GM12878 (cell line): ENCODE results near the gene TMEM217. TPM values are rescaled to one million over a fixed set of nuclear protein-coding genes. Genes with fewer than 3 reads are reported as not detected.

ENCODE experiments used
- ATAC-seq: fragments of 200-7000 bp; cut with Tn5 transposase; 3 replicates; pipeline ENCODE4 v1.9.1; 2020; ENCODE audit warnings: mild to moderate bottlenecking, moderate library complexity
- BruUV-seq: library from RNA; stranded (reverse); fragments of 400-500 nt; replicated peaks from 2 replicates; lab custom pipeline; 2021; lab: Mats Ljungman, UMichigan
- CTCF ChIA-PET: fragments of 300-600 bp; sonication (Branson Sonifier 250); formaldehyde crosslinking; extraction: SDS; loops from one replicate; lab custom pipeline; 2021; ENCODE audit warnings: inconsistent platforms; lab: Yijun Ruan, JAX
- POLR2A ChIA-PET: fragments of 350-600 bp; formaldehyde crosslinking; extraction: SDS; loops from one replicate; lab custom pipeline; 2021; ENCODE audit warnings: inconsistent platforms; lab: Charles Lee
- RAD21 ChIA-PET: fragments of 300-600 bp; sonication (Branson Sonifier 250); formaldehyde crosslinking; loops from one replicate; lab custom pipeline; 2023; ENCODE audit warnings: antibody characterized with exemption; ENCODE audit not compliant: unreplicated experiment; lab: Charles Lee
- SMC1A ChIA-PET: fragments of 300-600 bp; sonication (Branson Sonifier 250); formaldehyde crosslinking; loops from one replicate; lab custom pipeline; 2023; ENCODE audit not compliant: unreplicated experiment, uncharacterized antibody; lab: Charles Lee
- DNase-seq: peaks from one replicate; pipeline ENCODE4 v3.0.0-alpha.2; 2011; ENCODE audit warnings: low read depth, low spot score
- FAIRE-seq: peaks from 3 replicates; lab custom pipeline; 2011; peaks lifted over from hg19 to GRCh38; lab: Jason Lieb, UNC
- H2AFZ ChIP-seq: 2 replicates; pipeline ENCODE4 v1.6.0; 2011; ENCODE audit warnings: low read depth, low read length, control low read depth; ENCODE audit not compliant: control insufficient read depth
- H3K27ac ChIP-seq: 2 replicates; pipeline ENCODE4 v1.5.1; 2011; ENCODE audit warnings: control low read depth; ENCODE audit not compliant: control insufficient read depth, insufficient read depth
- H3K27me3 ChIP-seq, 2 experiments: replicated peaks in 1 of 2; 2 replicates each; pipeline versions ENCODE4 v1.6.0 to v1.6.1; 2011; ENCODE audit warnings: low read length in 1 of 2; ENCODE audit not compliant: control insufficient read depth in 2 of 2, insufficient read depth in 2 of 2
- H3K36me3 ChIP-seq, 2 experiments: 2 replicates each; pipeline ENCODE4 v1.5.1; 2011; ENCODE audit warnings: low read length in 1 of 2; ENCODE audit not compliant: control insufficient read depth in 2 of 2, insufficient read depth in 2 of 2
- H3K4me1 ChIP-seq: 2 replicates; pipeline ENCODE4 v1.6.1; 2011; ENCODE audit warnings: mild to moderate bottlenecking, low read length, moderate library complexity, mixed read lengths; ENCODE audit not compliant: control insufficient read depth, insufficient read depth
- H3K4me2 ChIP-seq: 2 replicates; pipeline ENCODE4 v1.6.0; 2011; ENCODE audit warnings: control low read depth; ENCODE audit not compliant: control insufficient read depth, insufficient read depth
- H3K4me3 ChIP-seq: fragments of 200-600 bp; sonication (generic); 2 replicates; pipeline ENCODE4 v1.5.1; 2016
- H3K79me2 ChIP-seq: 2 replicates; pipeline ENCODE4 v1.6.0; 2011; ENCODE audit warnings: low read length; ENCODE audit not compliant: control insufficient read depth, insufficient read depth
- H3K9ac ChIP-seq: 2 replicates; pipeline ENCODE4 v1.8.0; 2011; ENCODE audit warnings: low read length, control low read depth, mixed read lengths; ENCODE audit not compliant: control insufficient read depth, insufficient read depth
- H3K9me3 ChIP-seq: replicated peaks from 3 replicates; pipeline ENCODE4 v1.5.1; 2011; ENCODE audit warnings: mild to moderate bottlenecking, low read length; ENCODE audit not compliant: control insufficient read depth, insufficient read depth
- H4K20me1 ChIP-seq: 2 replicates; pipeline ENCODE4 v1.6.0; 2011; ENCODE audit not compliant: control insufficient read depth, insufficient read depth
- ATF7 ChIP-seq: fragments of 450-650 bp; IDR thresholded peaks from 2 replicates; pipeline ENCODE4 v1.6.1; 2016; ENCODE audit warnings: low read depth, mild to moderate bottlenecking
- E4F1 ChIP-seq: fragments of 450-650 bp; IDR thresholded peaks from 2 replicates; pipeline ENCODE4 v1.6.1; 2018; ENCODE audit warnings: borderline replicate concordance, mild to moderate bottlenecking; ENCODE audit not compliant: partially characterized antibody
- HCFC1 ChIP-seq: fragments of 150-350 bp; IDR thresholded peaks from 2 replicates; pipeline ENCODE4 v1.6.1; 2014; ENCODE audit warnings: low read length
- KLF5 ChIP-seq: fragments of 450-650 bp; IDR thresholded peaks from 2 replicates; pipeline ENCODE4 v1.6.1; 2014; ENCODE audit warnings: mild to moderate bottlenecking; ENCODE audit not compliant: partially characterized antibody
- NFXL1 ChIP-seq: fragments of 450-650 bp; IDR thresholded peaks from 2 replicates; pipeline ENCODE4 v1.6.1; 2017; ENCODE audit warnings: antibody characterized with exemption, mild to moderate bottlenecking, borderline replicate concordance
- POLR2AphosphoS5 ChIP-seq: IDR thresholded peaks from 2 replicates; pipeline ENCODE4 v1.6.1; 2011; ENCODE audit warnings: mild to moderate bottlenecking, low read length, inconsistent platforms
- SIX5 ChIP-seq: IDR thresholded peaks from 2 replicates; pipeline ENCODE4 v1.6.1; 2011; ENCODE audit warnings: mild to moderate bottlenecking, low read depth, low read length, moderate library complexity; ENCODE audit not compliant: severe bottlenecking
- SPI1 ChIP-seq: IDR thresholded peaks from 2 replicates; pipeline ENCODE4 v1.6.1; 2011; ENCODE audit warnings: low read depth, mild to moderate bottlenecking, low read length, moderate library complexity, borderline replicate concordance; ENCODE audit not compliant: insufficient read depth
- SREBF1 ChIP-seq: IDR thresholded peaks from 2 replicates; pipeline ENCODE4 v1.6.1; 2012; ENCODE audit warnings: mild to moderate bottlenecking, low read length
- WRNIP1 ChIP-seq: IDR thresholded peaks from 2 replicates; pipeline ENCODE4 v1.6.1; 2011; ENCODE audit warnings: low read depth, low read length, improper control_type of control experiment, borderline replicate concordance
- WGBS: methylation state at CpG from one replicate; pipeline ENCODE4 v1.1.6; 2016; ENCODE audit warnings: low lambda C conversion rate; ENCODE audit not compliant: insufficient replicate concordance, insufficient coverage; ENCODE audit errors: missing lambda C conversion rate; 5-methylcytosine and 5-hydroxymethylcytosine counted together
- in situ Hi-C: fragments of 300-500 bp; cut with MboI; formaldehyde crosslinking; loops from 9 replicates; pipeline ENCODE4 v1.14.3; 2018; ENCODE audit warnings: mixed read lengths
- intact Hi-C: fragments of 100-400 bp; cut with micrococcal nuclease; formaldehyde crosslinking; loops from one replicate; pipeline ENCODE4 v1.14.2; 2022; ENCODE audit not compliant: unreplicated experiment
- polyA plus RNA-seq, 11 experiments: library from polyadenylated mRNA; depleted of rRNA in 4 of 11; unstranded in 6 of 11; stranded (reverse) in 5 of 11; fragments of >200 nt; fragmentation: Nextera tagmentation in 4 of 11; fragmentation: Illumina TruSeq in 1 of 11; extraction: Ambion mirVana in 4 of 11; extraction: Trizol in 1 of 11; gene quantifications; 1 replicate in 1 of 11; 2 replicates in 10 of 11; pipeline versions ENCODE4 v1.2.1 to v1.2.3, GENCODE V29; 2011 to 2016; ENCODE audit warnings: inconsistent platforms in 2 of 11, missing spikeins in 2 of 11, low read depth in 1 of 11
- total RNA-seq, 4 experiments: library from RNA; depleted of rRNA in 3 of 4; stranded (reverse); fragments of >200 nt in 3 of 4; fragmentation: Illumina TruSeq in 1 of 4; extraction: Trizol in 1 of 4; gene quantifications; 2 replicates each; pipeline versions ENCODE4 v1.2.1 to v1.2.3, GENCODE V29; 2013 to 2021

TMEM217 gene
- total and polyA plus RNA-seq, 10 of the 15 experiments (the other 5 are each of a cell fraction or from before 2014, with no cell fraction given), result 1.3 to 4.5 (median 2.3) TPM

- no peak for DNase-seq
- TF ChIP-seq SPI1 (peak; percentile 62), POLR2AphosphoS5 (no peak)
- POLR2A ChIA-PET, result interaction anchor here (0.8 kb wide), 1 partner anchor 17 kb away, joined by 3 read pairs; no protein-coding TSS in a partner anchor
- in situ Hi-C loops, result no loop called here
- RAD21 ChIA-PET, result interaction anchor here (1.0 kb wide), 1 partner anchor 359 kb away, joined by 3 read pairs; the partner anchor contains the start of gene C6orf89
- no peaks in the 10 kb centered on the region for H3K79me2 ChIP-seq
- H3K27ac ChIP-seq, result no peak overlapping the region
- no peak for ATAC-seq
- H3K27me3 ChIP-seq, result no peaks in the 10 kb centered on the region
- peaks cover 8% of the 10 kb centered on the region; the same call in 1 of the 2 replicates for H3K4me1 ChIP-seq
- intact Hi-C loops, result no loop called here
- no TSS peak for BruUV-seq
- WGBS, result 70% methylated on average over 6 of the region's 6 CpGs
- CTCF ChIA-PET, result interaction anchor here (0.6 to 1.1 kb wide), 2 partner anchors 34 to 82 kb away, joined by 3 read pairs; no protein-coding TSS in a partner anchor
- H3K9ac ChIP-seq, result no peak overlapping the region
- SMC1A ChIA-PET, result interaction anchor here (1.0 to 1.7 kb wide), 3 partner anchors 10 to 69 kb away, joined by 3 to 4 read pairs (median 3); no protein-coding TSS in a partner anchor
- no peaks in the 10 kb centered on the region for H4K20me1 ChIP-seq
- H3K4me2 ChIP-seq, result no peak overlapping the region
- FAIRE-seq, result no peak
- no peak overlapping the region for H3K4me3 ChIP-seq
- H3K9me3 ChIP-seq, result no peaks in the 10 kb centered on the region
- no peak overlapping the region for H2AFZ ChIP-seq
- no peaks in the 10 kb centered on the region for H3K36me3 ChIP-seq
Measured at GRCh38 chr6:37244430-37245310, 13.3 kb downstream of the TMEM217 start.

- Histone ChIP-seq H3K36me3 (no peaks in the 10 kb centered on the region), H3K4me1 (peaks cover 9% of the 10 kb centered on the region; the same call in 1 of the 2 replicates), H2AFZ (no peak overlapping the region), H3K9me3 (no peaks in the 10 kb centered on the region), H3K9ac (no peak overlapping the region), H3K79me2 (no peaks in the 10 kb centered on the region), H4K20me1 (no peaks in the 10 kb centered on the region), H3K4me3 (no peak overlapping the region), H3K27ac (no peak overlapping the region), H3K4me2 (no peak overlapping the region), H3K27me3 (no peaks in the 10 kb centered on the region)
- no TSS peak for BruUV-seq
- FAIRE-seq (no peak), DNase-seq (no peak), ATAC-seq (no peak)
- ChIA-PET POLR2A (no interaction called here), SMC1A (interaction anchor here (1.5 to 1.7 kb wide), 2 partner anchors 9 to 68 kb away, joined by 3 to 4 read pairs; no protein-coding TSS in a partner anchor), RAD21 (interaction anchor here (1.0 to 1.7 kb wide), 2 partner anchors 14 to 359 kb away, joined by 3 to 5 read pairs; partner anchors contain the start of genes C6orf89, TBC1D22B and TMEM217), CTCF (no interaction called here)
- intact Hi-C loops, result no loop called here
- in situ Hi-C loops, result no loop called here
- 45% methylated on average over 3 of the region's 3 CpGs for WGBS
- TF ChIP-seq SREBF1 (no peak), WRNIP1 (no peak), NFXL1 (no peak), E4F1 (no peak), HCFC1 (no peak), KLF5 (no peak), ATF7 (no peak), SIX5 (no peak)
Measured at GRCh38 chr6:37243816-37244370, 14.1 kb downstream of the TMEM217 start.
